Endothelial cell (in vitro differentiated cells): Measurements from ENCODE around the gene CFAP90. TPM values are rescaled to one million over a fixed set of nuclear protein-coding genes. Genes with fewer than 3 reads are reported as not detected.

Experiments used
- DNase-seq: peaks from one replicate; pipeline ENCODE4 v3.0.0; 2021; ENCODE audit warnings: low spot score
- H3K27ac Mint-ChIP-seq: one replicate; pipeline ENCODE4 v1.8.0; 2021; ENCODE audit warnings: mixed read lengths, inconsistent platforms; ENCODE audit not compliant: unreplicated experiment
- H3K27me3 Mint-ChIP-seq: one replicate; pipeline ENCODE4 v1.8.0; 2021; ENCODE audit warnings: mild to moderate bottlenecking, moderate library complexity, mixed read lengths, inconsistent platforms; ENCODE audit not compliant: unreplicated experiment
- H3K36me3 Mint-ChIP-seq: one replicate; pipeline ENCODE4 v1.8.0; 2021; ENCODE audit warnings: mild to moderate bottlenecking, low read depth, mixed read lengths, inconsistent platforms; ENCODE audit not compliant: unreplicated experiment
- H3K4me1 Mint-ChIP-seq: one replicate; pipeline ENCODE4 v1.8.0; 2021; ENCODE audit warnings: mild to moderate bottlenecking, mixed read lengths, inconsistent platforms; ENCODE audit not compliant: unreplicated experiment
- H3K4me3 Mint-ChIP-seq: one replicate; pipeline ENCODE4 v1.8.0; 2021; ENCODE audit warnings: mild to moderate bottlenecking, mixed read lengths, inconsistent platforms; ENCODE audit not compliant: unreplicated experiment
- H3K9me3 Mint-ChIP-seq: one replicate; pipeline ENCODE4 v1.8.0; 2021; ENCODE audit warnings: mixed read lengths, inconsistent platforms; ENCODE audit not compliant: unreplicated experiment
- CTCF ChIP-seq: fragments of 200-600 bp; sonication (generic); IDR thresholded peaks from one replicate; pipeline ENCODE4 v1.5.0; 2021; ENCODE audit warnings: antibody characterized with exemption; ENCODE audit not compliant: unreplicated experiment
- total RNA-seq: library from RNA; stranded (reverse); fragmentation: NEBNext Ultra II Directional; extraction: Animal tissue kit (Norgen Biotek cat#: 25700); gene quantifications from one replicate; pipeline ENCODE4 v1.2.1, GENCODE V29; 2021; ENCODE audit not compliant: unreplicated experiment

Gene CFAP90
- total RNA-seq, 1 donor from 2014 or later, result not detected

GRCh38 chr5:7878381-7878873 lies 27.5 kb upstream of the CFAP90 start:
- no peaks in the 10 kb centered on the region for H3K4me1 Mint-ChIP-seq
- TF ChIP-seq CTCF, result no peak
- DNase-seq, result no peak
- H3K27ac Mint-ChIP-seq, result no peak overlapping the region
- no peaks in the 10 kb centered on the region for H3K9me3 Mint-ChIP-seq
- H3K4me3 Mint-ChIP-seq, result no peak overlapping the region
- peaks cover 6% of the 10 kb centered on the region for H3K27me3 Mint-ChIP-seq
- peaks cover 27% of the 10 kb centered on the region for H3K36me3 Mint-ChIP-seq

GRCh38 chr5:7877851-7878250 lies 26.9 kb upstream of the CFAP90 start:
- Mint-ChIP-seq H3K27me3 (peaks cover 6% of the 10 kb centered on the region), H3K36me3 (peaks cover 25% of the 10 kb centered on the region), H3K9me3 (no peaks in the 10 kb centered on the region), H3K4me3 (no peak overlapping the region), H3K4me1 (peaks cover 2% of the 10 kb centered on the region), H3K27ac (no peak overlapping the region)
- no peak for TF ChIP-seq CTCF
- DNase-seq, result no peak

- no peak for DNase-seq
- Mint-ChIP-seq H3K4me1 (peaks cover 4% of the 10 kb centered on the region), H3K27me3 (peaks cover 6% of the 10 kb centered on the region), H3K9me3 (no peaks in the 10 kb centered on the region), H3K4me3 (no peak overlapping the region), H3K27ac (no peak overlapping the region), H3K36me3 (peaks cover 23% of the 10 kb centered on the region)
- TF ChIP-seq CTCF, result no peak
Observed at GRCh38 chr5:7876867-7877266, 25.9 kb upstream of the CFAP90 start.

GRCh38 chr5:7875151-7875550 lies 24.2 kb upstream of the CFAP90 start:
- DNase-seq, result no peak
- Mint-ChIP-seq H3K9me3 (no peaks in the 10 kb centered on the region), H3K36me3 (peaks cover 19% of the 10 kb centered on the region), H3K4me1 (peaks cover 4% of the 10 kb centered on the region), H3K27ac (no peak overlapping the region), H3K27me3 (peaks cover 2% of the 10 kb centered on the region), H3K4me3 (no peak overlapping the region)
- TF ChIP-seq CTCF, result no peak

- no peak for DNase-seq
- Mint-ChIP-seq H3K36me3 (peaks cover 18% of the 10 kb centered on the region), H3K9me3 (no peaks in the 10 kb centered on the region), H3K27me3 (peaks cover 4% of the 10 kb centered on the region), H3K4me1 (peaks cover 7% of the 10 kb centered on the region), H3K27ac (no peak overlapping the region), H3K4me3 (no peak overlapping the region)
- TF ChIP-seq CTCF, result no peak
Observed at GRCh38 chr5:7874639-7875038, 23.7 kb upstream of the CFAP90 start.
